Uterus (tissue), 4 donors: ENCODE results near the gene SERAC1. TPM values are rescaled to one million over a fixed set of nuclear protein-coding genes. Genes with fewer than 3 reads are reported as not detected.

Experiments
- DNase-seq, 2 donors: peaks; one replicate each; pipeline ENCODE4 v3.0.0-alpha.2; 2019 to 2020
- H3K27ac ChIP-seq, 2 donors: fragments of 200-600 bp; sonication (generic); 1 replicate in 1 of 2; 2 replicates in 1 of 2; pipeline ENCODE4 v1.5.1; 2016 to 2018
- H3K27me3 ChIP-seq, 2 donors: fragments of 200-600 bp; sonication (generic); one replicate each; pipeline ENCODE4 v1.5.1; 2018 to 2019; ENCODE audit warnings: control low read depth in 1 of 2
- H3K36me3 ChIP-seq, 2 donors: fragments of 200-600 bp; sonication (generic); one replicate each; pipeline ENCODE4 v1.5.1; 2019; ENCODE audit warnings: control low read depth in 1 of 2
- H3K4me1 ChIP-seq, 2 donors: fragments of 200-600 bp; sonication (generic); one replicate each; pipeline ENCODE4 v1.5.1; 2018 to 2019; ENCODE audit warnings: control low read depth in 1 of 2
- H3K4me3 ChIP-seq, 2 donors: fragments of 200-600 bp; sonication (generic); 1 replicate in 1 of 2; 2 replicates in 1 of 2; pipeline ENCODE4 v1.5.1; 2018 to 2019; ENCODE audit warnings: mild to moderate bottlenecking in 1 of 2
- H3K9me3 ChIP-seq, 2 donors: fragments of 200-600 bp; sonication (generic); one replicate each; pipeline ENCODE4 v1.5.1; 2019; ENCODE audit warnings: control low read depth in 1 of 2
- CTCF ChIP-seq, 4 experiments: fragments of 200-600 bp in 2 of 4; fragments of 450-650 bp in 2 of 4; sonication (generic) in 2 of 4; IDR thresholded peaks; one replicate each; pipeline ENCODE4 v1.5.1; 2016 to 2019; ENCODE audit warnings: antibody characterized with exemption in 4 of 4, mild to moderate bottlenecking in 2 of 4, moderate library complexity in 1 of 4
- POLR2A ChIP-seq, 2 donors: fragments of 450-650 bp; IDR thresholded peaks; one replicate each; pipeline ENCODE4 v1.6.1; 2016; ENCODE audit warnings: antibody characterized with exemption in 2 of 2, mild to moderate bottlenecking in 1 of 2, moderate library complexity in 1 of 2
- intact Hi-C: fragments of 100-400 bp; cut with DNase I; formaldehyde crosslinking; loops from one replicate; pipeline ENCODE4 v1.15.1; 2023; ENCODE audit warnings: low total_unique reads
- total RNA-seq, 4 donors: library from RNA; depleted of rRNA in 3 of 4; stranded (reverse); fragments of >200 nt in 3 of 4; gene quantifications; one replicate each; pipeline versions ENCODE4 v1.1.0 to v1.2.4, GENCODE V29; 2014 to 2023
- donor health status: DM: yes; HTN: yes; CAD: no.

Gene SERAC1
- total RNA-seq, 4 donors from 2014 or later = 3.3 to 9.7 (median 8.9) TPM

GRCh38 chr6:158064725-158065251 lies 103.3 kb downstream of the SERAC1 start:
- no peak for TF ChIP-seq POLR2A (IDR thresholded peaks at IDR 0.05)
- no peak for TF ChIP-seq CTCF (IDR thresholded peaks at IDR 0.05)
- Histone ChIP-seq H3K9me3 (no peaks in the 10 kb centered on the region), H3K4me3 (no peak overlapping the region), H3K4me1 (peaks cover 13 to 14% of the 10 kb centered on the region in 2 donors), H3K27ac (no peak overlapping the region), H3K27me3 (no peaks in the 10 kb centered on the region), H3K36me3 (no peaks in the 10 kb centered on the region)
- intact Hi-C loops = loop anchor here (10.0 kb wide), 1 partner anchor 90 kb away; no protein-coding TSS in a partner anchor
- no peak for DNase-seq

- DNase-seq = no peak
- Histone ChIP-seq H3K27me3 (no peaks in the 10 kb centered on the region), H3K36me3 (no peaks in the 10 kb centered on the region), H3K4me1 (peaks cover 13 to 14% of the 10 kb centered on the region in 2 donors), H3K27ac (no peak overlapping the region), H3K9me3 (no peaks in the 10 kb centered on the region), H3K4me3 (no peak overlapping the region)
- intact Hi-C loops = loop anchor here (10.0 kb wide), 1 partner anchor 89 kb away; no protein-coding TSS in a partner anchor
- TF ChIP-seq POLR2A (IDR thresholded peaks at IDR 0.05) = no peak
- no peak for TF ChIP-seq CTCF (IDR thresholded peaks at IDR 0.05)
These were observed 104.3 kb downstream of the SERAC1 start for GRCh38 chr6:158063736-158064135.

- no peaks in the 10 kb centered on the region for H3K27me3 ChIP-seq
- H3K27ac ChIP-seq = peak overlapping the region in 1 of 2 donors; percentile 66
- intact Hi-C loops = loop anchor here (10.0 kb wide), 1 partner anchor 87 kb away; no protein-coding TSS in a partner anchor
- no peak overlapping the region for H3K4me3 ChIP-seq
- no peak for DNase-seq
- TF ChIP-seq CTCF (IDR thresholded peaks at IDR 0.05) (no peak), POLR2A (IDR thresholded peaks at IDR 0.05) (no peak)
- H3K36me3 ChIP-seq = no peaks in the 10 kb centered on the region
- H3K4me1 ChIP-seq = peaks cover 13 to 14% of the 10 kb centered on the region in 2 donors
- no peaks in the 10 kb centered on the region for H3K9me3 ChIP-seq
These were observed 106.2 kb downstream of the SERAC1 start for GRCh38 chr6:158061709-158062461.

- DNase-seq = no peak
- Histone ChIP-seq H3K4me1 (peaks cover 13 to 14% of the 10 kb centered on the region in 2 donors), H3K27ac (peak overlapping the region; percentile 66 to 72), H3K9me3 (no peaks in the 10 kb centered on the region), H3K4me3 (no peak overlapping the region), H3K27me3 (no peaks in the 10 kb centered on the region), H3K36me3 (no peaks in the 10 kb centered on the region)
- TF ChIP-seq CTCF (IDR thresholded peaks at IDR 0.05) = no peak
- no peak for TF ChIP-seq POLR2A (IDR thresholded peaks at IDR 0.05)
- intact Hi-C loops = loop anchor here (10.0 kb wide), 1 partner anchor 87 kb away; no protein-coding TSS in a partner anchor
These were observed 106.7 kb downstream of the SERAC1 start for GRCh38 chr6:158061361-158061708.
